ENCODE measurements around the gene SETX.

Gene SETX

GRCh38 chr9:132216861-132217619 is 137.7 kb downstream of the SETX start:
- no peak for DNase-seq (ENCODE audit: low spot score)

GRCh38 chr9:132214027-132214622 is 140.7 kb downstream of the SETX start:
- DNase-seq (ENCODE audit: low spot score) = no peak

GRCh38 chr9:132211570-132211969 is 143.2 kb downstream of the SETX start:
- no peak for DNase-seq (ENCODE audit: low spot score)
